Gastroesophageal sphincter (tissue), 3 donors: Measurements from ENCODE around the gene FRMD3.

Experiments used
- CTCF ChIP-seq, 4 experiments: fragments of 200-600 bp in 2 of 4; fragments of 450-650 bp in 2 of 4; sonication (generic) in 1 of 4; IDR thresholded peaks; one replicate each; pipeline ENCODE4 v1.5.1; 2017 to 2019; ENCODE audit warnings: antibody characterized with exemption in 4 of 4, mild to moderate bottlenecking in 2 of 4, moderate library complexity in 2 of 4
- EP300 ChIP-seq: sonication (generic); formaldehyde crosslinking; IDR thresholded peaks from one replicate; pipeline ENCODE4 v1.6.1; 2017; ENCODE audit warnings: antibody characterized with exemption, mild to moderate bottlenecking
- POLR2A ChIP-seq, 2 donors: fragments of 450-650 bp; IDR thresholded peaks; one replicate each; pipeline ENCODE4 v1.6.1; 2017; ENCODE audit warnings: antibody characterized with exemption in 2 of 2, mild to moderate bottlenecking in 2 of 2, moderate library complexity in 1 of 2
- POLR2AphosphoS5 ChIP-seq: sonication (generic); formaldehyde crosslinking; IDR thresholded peaks from one replicate; pipeline ENCODE4 v1.6.1; 2017; ENCODE audit warnings: antibody characterized with exemption

GRCh38 chr9:83315649-83316048 lies 222.6 kb downstream of the FRMD3 start:
- TF ChIP-seq CTCF (IDR thresholded peaks at IDR 0.05) (no peak), POLR2AphosphoS5 (no peak), POLR2A (IDR thresholded peaks at IDR 0.05) (no peak), EP300 (no peak)
